Peyer's patch (tissue), 4 donors: ENCODE data around the gene PNCK.

Source experiments
- POLR2A ChIP-seq, 2 donors: fragments of 450-650 bp; IDR thresholded peaks; one replicate each; pipeline ENCODE4 v1.5.1; 2017; ENCODE audit warnings: antibody characterized with exemption in 2 of 2, mild to moderate bottlenecking in 2 of 2, moderate library complexity in 2 of 2
- TF ChIP-seq, protein P1 (sequence below), 6 experiments: fragments of 450-650 bp in 4 of 6; fragments of 200-600 bp in 2 of 6; sonication (generic) in 1 of 6; IDR thresholded peaks; one replicate each; pipeline ENCODE4 v1.5.1; 2017 to 2019; ENCODE audit warnings: antibody characterized with exemption in 6 of 6, mild to moderate bottlenecking in 3 of 6, moderate library complexity in 1 of 6

DNA sequence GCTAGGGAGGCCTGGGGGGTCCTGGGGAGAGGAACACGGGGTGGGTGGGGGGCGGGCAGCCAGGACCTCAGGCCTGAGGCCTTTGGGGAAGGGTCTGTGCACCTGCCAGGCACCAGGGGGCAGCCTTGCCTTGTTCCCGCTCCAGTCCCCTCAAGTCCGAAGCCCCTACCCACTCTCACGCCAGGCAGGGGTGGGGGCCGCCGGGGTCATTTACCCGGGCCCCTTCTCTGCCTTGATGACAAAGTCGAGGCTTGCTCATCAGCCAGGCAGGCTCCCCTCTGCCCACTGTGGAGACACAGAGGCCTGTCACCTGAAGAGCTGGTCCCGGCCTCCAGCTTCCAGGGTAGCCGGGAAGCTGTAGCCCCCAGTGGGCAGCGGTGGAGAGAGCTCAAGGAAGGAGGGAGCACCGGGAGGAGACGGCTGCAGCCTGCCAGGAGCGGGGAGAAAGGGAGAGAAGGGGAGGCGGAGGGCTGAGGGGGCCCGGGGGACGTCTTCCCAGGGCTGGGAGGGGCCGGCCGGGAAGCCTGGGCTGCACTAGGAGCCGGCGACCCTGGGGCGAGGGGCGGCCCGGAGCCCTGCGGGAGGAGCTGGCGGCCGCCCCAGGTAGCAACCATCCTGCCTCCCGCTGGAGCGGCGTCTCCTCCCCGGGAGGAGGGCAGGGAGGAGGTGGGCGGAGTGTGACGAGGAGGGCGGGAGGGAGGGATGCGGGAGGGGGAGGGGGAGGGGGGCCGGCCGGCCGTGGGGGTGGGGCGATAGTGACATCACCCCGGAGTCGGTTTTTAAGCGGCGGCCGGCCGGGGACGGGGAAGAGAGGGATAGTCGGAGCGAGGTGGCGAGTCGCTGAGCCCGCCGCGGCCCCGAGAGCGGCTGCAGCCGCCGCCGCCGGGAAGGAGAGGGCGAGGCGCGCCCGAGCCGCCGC, 13.8 kb upstream of the PNCK start, which contains the start of gene SLC6A8:
- TF ChIP-seq, protein P1, sequence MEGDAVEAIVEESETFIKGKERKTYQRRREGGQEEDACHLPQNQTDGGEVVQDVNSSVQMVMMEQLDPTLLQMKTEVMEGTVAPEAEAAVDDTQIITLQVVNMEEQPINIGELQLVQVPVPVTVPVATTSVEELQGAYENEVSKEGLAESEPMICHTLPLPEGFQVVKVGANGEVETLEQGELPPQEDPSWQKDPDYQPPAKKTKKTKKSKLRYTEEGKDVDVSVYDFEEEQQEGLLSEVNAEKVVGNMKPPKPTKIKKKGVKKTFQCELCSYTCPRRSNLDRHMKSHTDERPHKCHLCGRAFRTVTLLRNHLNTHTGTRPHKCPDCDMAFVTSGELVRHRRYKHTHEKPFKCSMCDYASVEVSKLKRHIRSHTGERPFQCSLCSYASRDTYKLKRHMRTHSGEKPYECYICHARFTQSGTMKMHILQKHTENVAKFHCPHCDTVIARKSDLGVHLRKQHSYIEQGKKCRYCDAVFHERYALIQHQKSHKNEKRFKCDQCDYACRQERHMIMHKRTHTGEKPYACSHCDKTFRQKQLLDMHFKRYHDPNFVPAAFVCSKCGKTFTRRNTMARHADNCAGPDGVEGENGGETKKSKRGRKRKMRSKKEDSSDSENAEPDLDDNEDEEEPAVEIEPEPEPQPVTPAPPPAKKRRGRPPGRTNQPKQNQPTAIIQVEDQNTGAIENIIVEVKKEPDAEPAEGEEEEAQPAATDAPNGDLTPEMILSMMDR (IDR thresholded peaks at IDR 0.05) = peak in 2 of 6 experiments; percentile 17 to 40
- TF ChIP-seq POLR2A (IDR thresholded peaks at IDR 0.05) = peak; percentile 39 to 58
